A549 (cell line): ENCODE measurements around the gene TLE1. TPM values are rescaled to one million over a fixed set of nuclear protein-coding genes. Genes with fewer than 3 reads are reported as not detected.
A peak's percentile ranks its signal among the peaks of the same experiment; 100 is the strongest.

Experiments
- ATAC-seq, 2 experiments: fragments of 200-7000 bp in 1 of 2; fragments of >200 bp in 1 of 2; cut with Nextera tagmentation in 1 of 2; cut with Tn5 transposase in 1 of 2; 3 replicates each; pipeline versions ENCODE4 v1.8.0 to v1.9.1; 2018 to 2020; ENCODE audit warnings: mild to moderate bottlenecking in 1 of 2, moderate library complexity in 1 of 2
- CTCF ChIA-PET: fragments of 300-600 bp; sonication (Branson Sonifier 250); formaldehyde crosslinking; extraction: SDS; loops from one replicate; lab custom pipeline; 2021; ENCODE audit warnings: antibody characterized with exemption, inconsistent platforms; lab: Yijun Ruan, JAX
- POLR2A ChIA-PET: fragments of 350-600 bp; formaldehyde crosslinking; extraction: SDS; loops from one replicate; lab custom pipeline; 2021; ENCODE audit warnings: antibody characterized with exemption, inconsistent platforms; lab: Yijun Ruan, JAX
- DNase-seq, 2 experiments: peaks; one replicate each; pipeline versions ENCODE4 v3.0.0 to v3.0.0-alpha.2; 2011 to 2016; ENCODE audit warnings: low read depth in 1 of 2, low spot score in 1 of 2
- FAIRE-seq: peaks from 2 replicates; lab custom pipeline; 2011; peaks lifted over from hg19 to GRCh38; lab: Jason Lieb, UNC
- H3K27ac ChIP-seq, 2 experiments: fragments of >200 bp; sonication (Bioruptor Twin); formaldehyde crosslinking; 3 replicates each; pipeline ENCODE4 v1.5.1; 2016 to 2017
- H3K4me1 ChIP-seq: fragments of >200 bp; sonication (Bioruptor Twin); formaldehyde crosslinking; 3 replicates; pipeline ENCODE4 v1.6.1; 2016
- H3K4me2 ChIP-seq: fragments of >200 bp; sonication (Bioruptor Twin); formaldehyde crosslinking; 3 replicates; pipeline ENCODE4 v1.6.1; 2016
- H3K4me3 ChIP-seq: fragments of >200 bp; sonication (Bioruptor Twin); formaldehyde crosslinking; 3 replicates; pipeline ENCODE4 v1.5.1; 2016
- H3K9me3 ChIP-seq: fragments of >200 bp; sonication (Bioruptor Twin); formaldehyde crosslinking; 3 replicates; pipeline ENCODE4 v1.6.1; 2016
- BCL3 ChIP-seq: fragments of >200 bp; sonication (Bioruptor Twin); formaldehyde crosslinking; IDR thresholded peaks from 3 replicates; pipeline ENCODE4 v1.6.1; 2016
- CBX8 ChIP-seq: fragments of 200-600 bp; sonication (generic); IDR thresholded peaks from 2 replicates; pipeline ENCODE4 v1.6.1; 2016
- CEBPB ChIP-seq, 2 experiments: fragments of >200 bp in 1 of 2; sonication (Bioruptor Twin) in 1 of 2; formaldehyde crosslinking in 1 of 2; IDR thresholded peaks; 2 replicates each; pipeline ENCODE4 v1.6.1; 2012 to 2016
- CHD2 ChIP-seq: fragments of 150-350 bp; IDR thresholded peaks from 2 replicates; pipeline ENCODE4 v1.6.1; 2014; ENCODE audit warnings: low read length; ENCODE audit not compliant: partially characterized antibody
- CTCF ChIP-seq: fragments of >200 bp; sonication (Bioruptor Twin); formaldehyde crosslinking; IDR thresholded peaks from 3 replicates; pipeline ENCODE4 v1.5.1; 2016
- E2F6 ChIP-seq: IDR thresholded peaks from 2 replicates; pipeline ENCODE4 v1.6.1; 2012; ENCODE audit warnings: low read depth, borderline replicate concordance
- EHF ChIP-seq: fragments of 250-450 bp; sonication (Bioruptor Pico); IDR thresholded peaks from 2 replicates; pipeline ENCODE4 v1.5.0; 2020; ENCODE audit warnings: mild to moderate bottlenecking
- EP300 ChIP-seq, 2 experiments: fragments of >200 bp; sonication (Bioruptor Twin); formaldehyde crosslinking; IDR thresholded peaks; 2 replicates in 1 of 2; 3 replicates in 1 of 2; pipeline ENCODE4 v1.6.1; 2016 to 2017
- FOSB ChIP-seq: fragments of 250-450 bp; sonication (Bioruptor Pico); IDR thresholded peaks from 2 replicates; pipeline ENCODE4 v1.5.0; 2020; ENCODE audit warnings: mild to moderate bottlenecking, moderate library complexity
- FOSL2 ChIP-seq, 2 experiments: fragments of 450-650 bp in 1 of 2; fragments of >200 bp in 1 of 2; sonication (Bioruptor Twin) in 1 of 2; formaldehyde crosslinking; IDR thresholded peaks; 2 replicates each; pipeline versions ENCODE4 v1.5.0 to v1.6.1; 2016 to 2020; ENCODE audit warnings: mild to moderate bottlenecking in 1 of 2, moderate library complexity in 1 of 2
- HEYL ChIP-seq: fragments of 250-450 bp; sonication (Bioruptor Pico); IDR thresholded peaks from 2 replicates; pipeline ENCODE4 v1.8.0; 2021; ENCODE audit warnings: mild to moderate bottlenecking, moderate library complexity
- HOXB13 ChIP-seq: fragments of 250-450 bp; sonication (Bioruptor Pico); IDR thresholded peaks from 2 replicates; pipeline ENCODE4 v1.5.0; 2020; ENCODE audit warnings: low read depth, mild to moderate bottlenecking, moderate library complexity
- JUN ChIP-seq, 2 experiments: fragments of >200 bp; sonication (Bioruptor Twin); formaldehyde crosslinking; IDR thresholded peaks; 2 replicates in 1 of 2; 3 replicates in 1 of 2; pipeline ENCODE4 v1.6.1; 2016 to 2017
- KDM1A ChIP-seq: fragments of 200-600 bp; sonication (generic); IDR thresholded peaks from 2 replicates; pipeline ENCODE4 v1.6.1; 2016; ENCODE audit warnings: low read depth, mild to moderate bottlenecking
- NR3C1 ChIP-seq: fragments of >200 bp; sonication (Bioruptor Twin); formaldehyde crosslinking; IDR thresholded peaks from 3 replicates; pipeline ENCODE4 v1.6.1; 2017
- POLR2A ChIP-seq: IDR thresholded peaks from 2 replicates; pipeline ENCODE4 v1.6.1; 2012; ENCODE audit warnings: mild to moderate bottlenecking, low read length
- RCOR1 ChIP-seq: fragments of 150-350 bp; IDR thresholded peaks from 2 replicates; pipeline ENCODE4 v1.6.1; 2014; ENCODE audit warnings: antibody characterized with exemption, low read length, low read depth
- RFX5 ChIP-seq: fragments of 450-650 bp; IDR thresholded peaks from 2 replicates; pipeline ENCODE4 v1.7.1; 2014; ENCODE audit warnings: antibody characterized with exemption, mild to moderate bottlenecking, moderate library complexity
- TFCP2L1 ChIP-seq: fragments of 250-450 bp; sonication (Bioruptor Pico); IDR thresholded peaks from 2 replicates; pipeline ENCODE4 v1.5.0; 2021; ENCODE audit warnings: mild to moderate bottlenecking
- USF2 ChIP-seq: fragments of 450-650 bp; IDR thresholded peaks from 2 replicates; pipeline ENCODE4 v1.6.1; 2014; ENCODE audit warnings: antibody characterized with exemption
- WGBS: methylation state at CpG from one replicate; pipeline ENCODE4 v1.1.6; 2017; ENCODE audit errors: missing lambda C conversion rate; 5-methylcytosine and 5-hydroxymethylcytosine counted together
- polyA plus RNA-seq, 4 experiments: library from polyadenylated mRNA; depleted of rRNA in 3 of 4; stranded (reverse); fragments of >200 nt; fragmentation: RNase III in 1 of 4; extraction: RNeasy Plus Mini Kit Qiagen cat#74134 plus additional on column Dnase treatment in 1 of 4; gene quantifications; 2 replicates in 3 of 4; 3 replicates in 1 of 4; pipeline ENCODE4 v1.2.3, GENCODE V29; 2011 to 2017

Gene TLE1
- polyA plus RNA-seq, 2 of the 4 experiments (the other 2 are of a cell fraction): 45.8 to 117 TPM

- Histone ChIP-seq H3K27ac (peak overlapping the region in 1 of 2 experiments; percentile 43; a peak in 3 of 6 replicates), H3K4me1 (peaks cover 35% of the 10 kb centered on the region), H3K9me3 (no peaks in the 10 kb centered on the region), H3K4me2 (peak overlapping the region; percentile 18; the same call in 1 of the 3 replicates), H3K4me3 (no peak overlapping the region)
- WGBS: 67% methylated on average over 5 of the region's 5 CpGs
- FAIRE-seq (no peak), ATAC-seq (peak in 1 of 2 experiments; percentile 27; a peak in 1 of 6 replicates), DNase-seq (no peak)
- POLR2A ChIA-PET: interaction anchor here (0.6 kb wide), 1 partner anchor 300 kb away, joined by 3 read pairs; no protein-coding TSS in a partner anchor
- CTCF ChIA-PET: no interaction called here
- TF ChIP-seq FOSB (CRISPR knock-in tag) (no peak), POLR2A (no peak), HEYL (CRISPR knock-in tag) (no peak), RCOR1 (no peak), BCL3 (no peak), KDM1A (no peak), E2F6 (no peak), RFX5 (no peak), CTCF (no peak), TFCP2L1 (CRISPR knock-in tag) (no peak), HOXB13 (CRISPR knock-in tag) (no peak), EHF (CRISPR knock-in tag) (no peak), NR3C1 (no peak), CHD2 (no peak), CEBPB (IDR thresholded peaks at IDR 0.05) (no peak), JUN (IDR thresholded peaks at IDR 0.05) (no peak), CBX8 (no peak), EP300 (IDR thresholded peaks at IDR 0.05) (no peak)
Observed at GRCh38 chr9:81669041-81669651, 20.2 kb downstream of the TLE1 start.

- peaks cover 48% of the 10 kb centered on the region for H3K4me1 ChIP-seq
- ChIA-PET POLR2A (interaction anchor here (0.7 kb wide), 1 partner anchor 176 kb away, joined by 4 read pairs; no protein-coding TSS in a partner anchor), CTCF (interaction anchor here (0.5 to 1.2 kb wide), 2 partner anchors 10 to 11 kb away, joined by 3 read pairs; no protein-coding TSS in a partner anchor)
- FAIRE-seq (no peak), ATAC-seq (peak; percentile 58 to 68; a peak in 4 of 6 replicates), DNase-seq (peak in 1 of 2 experiments; percentile 37)
- 86% methylated on average over 4 of the region's 4 CpGs for WGBS
- no peaks in the 10 kb centered on the region for H3K9me3 ChIP-seq
- TF ChIP-seq USF2 (no peak), FOSL2 (IDR thresholded peaks at IDR 0.05) (no peak), FOSL2 (CRISPR knock-in tag; IDR thresholded peaks at IDR 0.05) (peak; percentile 16; the same call in 1 of the 2 replicates), CEBPB (IDR thresholded peaks at IDR 0.05) (no peak)
- H3K27ac ChIP-seq: peak overlapping the region in 1 of 2 experiments; percentile 13; a peak in 3 of 6 replicates
- H3K4me3 ChIP-seq: no peak overlapping the region
- H3K4me2 ChIP-seq: 0 out of 3 replicates have a peak overlapping the region, but pooled peaks have one; percentile 9
Observed at GRCh38 chr9:81666123-81666522, 23.2 kb downstream of the TLE1 start.
